Astrocyte (in vitro differentiated cells and primary cell): ENCODE measurements around the gene SAG. TPM values are rescaled to one million over a fixed set of nuclear protein-coding genes. Genes with fewer than 3 reads are reported as not detected.

ENCODE experiments used
- DNase-seq: peaks from one replicate; pipeline ENCODE4 v3.0.0-alpha.2; 2010; ENCODE audit warnings: low read depth
- FAIRE-seq: peaks from 2 replicates; lab custom pipeline; 2011; peaks lifted over from hg19 to GRCh38; lab: Jason Lieb, UNC
- H2AFZ ChIP-seq: 2 replicates; pipeline ENCODE4 v1.6.0; 2012; ENCODE audit warnings: low read depth, low read length, inconsistent platforms
- H3K27ac ChIP-seq: 2 replicates; pipeline ENCODE4 v1.5.1; 2011; ENCODE audit warnings: low read depth, low read length, inconsistent platforms
- H3K27me3 ChIP-seq: 2 replicates; pipeline ENCODE4 v1.6.0; 2011; ENCODE audit warnings: low read length, inconsistent platforms; ENCODE audit not compliant: insufficient read depth
- H3K36me3 ChIP-seq: 2 replicates; pipeline ENCODE4 v1.5.1; 2011; ENCODE audit warnings: low read length, inconsistent platforms; ENCODE audit not compliant: insufficient read depth
- H3K4me1 ChIP-seq: 2 replicates; pipeline ENCODE4 v1.5.1; 2011; ENCODE audit warnings: low read length, inconsistent platforms; ENCODE audit not compliant: insufficient read depth
- H3K4me2 ChIP-seq: 2 replicates; pipeline ENCODE4 v1.6.0; 2012; ENCODE audit warnings: low read length, inconsistent platforms
- H3K4me3 ChIP-seq: 2 replicates; pipeline ENCODE4 v1.5.1; 2011; ENCODE audit warnings: low read depth, mild to moderate bottlenecking, low read length, inconsistent platforms; ENCODE audit not compliant: insufficient read depth
- H3K79me2 ChIP-seq: 2 replicates; pipeline ENCODE4 v1.6.0; 2012; ENCODE audit warnings: mild to moderate bottlenecking, low read length, inconsistent platforms; ENCODE audit not compliant: insufficient read depth
- H3K9ac ChIP-seq: 2 replicates; pipeline ENCODE4 v1.6.0; 2012; ENCODE audit warnings: mild to moderate bottlenecking, low read length, inconsistent platforms
- H3K9me3 ChIP-seq: 2 replicates; pipeline ENCODE4 v1.5.1; 2012; ENCODE audit warnings: low read depth, mild to moderate bottlenecking, low read length, inconsistent platforms; ENCODE audit not compliant: insufficient read depth
- H4K20me1 ChIP-seq: 2 replicates; pipeline ENCODE4 v1.6.0; 2012; ENCODE audit warnings: low read length, inconsistent platforms; ENCODE audit not compliant: insufficient read depth
- H3K27ac Mint-ChIP-seq: one replicate; pipeline ENCODE4 v1.8.0; 2021; ENCODE audit warnings: mild to moderate bottlenecking, mixed read lengths; ENCODE audit not compliant: unreplicated experiment
- H3K27me3 Mint-ChIP-seq: one replicate; pipeline ENCODE4 v1.8.0; 2021; ENCODE audit warnings: low read depth, mixed read lengths; ENCODE audit not compliant: unreplicated experiment
- H3K36me3 Mint-ChIP-seq: one replicate; pipeline ENCODE4 v1.8.0; 2021; ENCODE audit warnings: low read depth, mixed read lengths; ENCODE audit not compliant: unreplicated experiment
- H3K4me1 Mint-ChIP-seq: one replicate; pipeline ENCODE4 v1.8.0; 2021; ENCODE audit warnings: low read depth, mixed read lengths; ENCODE audit not compliant: unreplicated experiment
- H3K4me3 Mint-ChIP-seq: one replicate; pipeline ENCODE4 v1.8.0; 2021; ENCODE audit warnings: mild to moderate bottlenecking, moderate library complexity, mixed read lengths; ENCODE audit not compliant: unreplicated experiment
- H3K9me3 Mint-ChIP-seq: one replicate; pipeline ENCODE4 v1.8.0; 2021; ENCODE audit warnings: mild to moderate bottlenecking, mixed read lengths; ENCODE audit not compliant: unreplicated experiment
- CTCF ChIP-seq: IDR thresholded peaks from 2 replicates; pipeline ENCODE4 v1.5.1; 2011; ENCODE audit warnings: low read depth, mild to moderate bottlenecking, inconsistent platforms, low read length, moderate library complexity; ENCODE audit not compliant: insufficient read depth
- EZH2 ChIP-seq: IDR thresholded peaks from 2 replicates; pipeline ENCODE4 v1.6.1; 2012; ENCODE audit warnings: mild to moderate bottlenecking, low read length, inconsistent platforms; ENCODE audit not compliant: insufficient read depth
- total RNA-seq: library from RNA; stranded (reverse); gene quantifications from 2 replicates; pipeline ENCODE4 v1.2.1, GENCODE V29; 2021

The SAG gene
- total RNA-seq, 1 donor from 2014 or later = not detected

GRCh38 chr2:233303252-233303651 is 4.4 kb upstream of the SAG start:
- Histone ChIP-seq H4K20me1 (no peaks in the 10 kb centered on the region), H3K4me2 (no peak overlapping the region), H3K36me3 (no peaks in the 10 kb centered on the region), H3K27me3 (no peaks in the 10 kb centered on the region), H2AFZ (no peak overlapping the region), H3K9ac (no peak overlapping the region), H3K4me3 (no peak overlapping the region), H3K9me3 (no peaks in the 10 kb centered on the region), H3K4me1 (no peaks in the 10 kb centered on the region), H3K79me2 (no peaks in the 10 kb centered on the region), H3K27ac (no peak overlapping the region)
- no peak overlapping the region for H3K27ac Mint-ChIP-seq
- TF ChIP-seq CTCF (no peak), EZH2 (no peak)
- DNase-seq (no peak), FAIRE-seq (no peak)
- no peaks in the 10 kb centered on the region for H3K4me1 Mint-ChIP-seq
- H3K27me3 Mint-ChIP-seq = no peaks in the 10 kb centered on the region
- H3K36me3 Mint-ChIP-seq = no peaks in the 10 kb centered on the region
- no peak overlapping the region for H3K4me3 Mint-ChIP-seq
- H3K9me3 Mint-ChIP-seq = peaks cover 2% of the 10 kb centered on the region

- Histone ChIP-seq H3K9me3 (no peaks in the 10 kb centered on the region), H3K9ac (no peak overlapping the region), H3K79me2 (no peaks in the 10 kb centered on the region), H3K4me2 (no peak overlapping the region), H3K4me3 (no peak overlapping the region), H3K27ac (no peak overlapping the region), H4K20me1 (no peaks in the 10 kb centered on the region), H3K36me3 (no peaks in the 10 kb centered on the region), H3K4me1 (no peaks in the 10 kb centered on the region), H3K27me3 (no peaks in the 10 kb centered on the region), H2AFZ (no peak overlapping the region)
- Mint-ChIP-seq H3K4me1 (no peaks in the 10 kb centered on the region), H3K27ac (no peak overlapping the region), H3K27me3 (peaks cover 27% of the 10 kb centered on the region), H3K36me3 (no peaks in the 10 kb centered on the region), H3K4me3 (no peak overlapping the region), H3K9me3 (peaks cover 5% of the 10 kb centered on the region)
- no peak for FAIRE-seq
- TF ChIP-seq CTCF (no peak), EZH2 (no peak)
- DNase-seq = no peak
These were observed 3.8 kb downstream of the SAG start for GRCh38 chr2:233311241-233311926.

- TF ChIP-seq CTCF = no peak
- no peak for TF ChIP-seq EZH2
- no peaks in the 10 kb centered on the region for H4K20me1 ChIP-seq
- no peak for FAIRE-seq
- Mint-ChIP-seq H3K4me1 (no peaks in the 10 kb centered on the region), H3K36me3 (no peaks in the 10 kb centered on the region), H3K9me3 (peaks cover 5% of the 10 kb centered on the region), H3K4me3 (no peak overlapping the region), H3K27ac (no peak overlapping the region), H3K27me3 (peaks cover 29% of the 10 kb centered on the region)
- no peaks in the 10 kb centered on the region for H3K9me3 ChIP-seq
- no peak overlapping the region for H3K4me3 ChIP-seq
- no peaks in the 10 kb centered on the region for H3K27me3 ChIP-seq
- no peak overlapping the region for H3K27ac ChIP-seq
- no peaks in the 10 kb centered on the region for H3K4me1 ChIP-seq
- no peaks in the 10 kb centered on the region for H3K79me2 ChIP-seq
- no peak overlapping the region for H3K4me2 ChIP-seq
- no peak overlapping the region for H3K9ac ChIP-seq
- no peak overlapping the region for H2AFZ ChIP-seq
- no peaks in the 10 kb centered on the region for H3K36me3 ChIP-seq
- DNase-seq = no peak
These were observed 5.3 kb downstream of the SAG start for GRCh38 chr2:233312874-233313273.
